Measurements from ENCODE around the gene BOK.

DNA sequence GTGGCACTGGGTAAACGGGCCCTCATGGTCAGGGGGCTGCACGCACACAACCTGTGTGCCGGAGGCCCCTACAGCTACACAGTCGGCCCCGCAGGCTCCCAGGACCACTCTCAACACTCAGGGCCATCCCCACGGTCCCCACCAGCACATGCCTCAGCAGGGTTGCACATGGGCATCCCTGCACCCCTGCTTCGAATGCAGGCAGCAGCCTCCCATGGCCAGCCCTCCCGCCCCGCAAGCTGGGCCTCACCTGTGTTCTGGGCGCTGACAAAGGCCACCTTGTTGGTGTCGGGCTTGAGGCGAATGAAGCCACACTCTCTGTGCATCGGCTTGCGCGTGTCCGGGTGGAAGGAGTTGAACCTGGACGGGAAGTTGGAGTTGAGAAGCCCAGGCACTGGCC is 44.2 kb downstream of the BOK start:
- TF ChIP-seq, protein P1, sequence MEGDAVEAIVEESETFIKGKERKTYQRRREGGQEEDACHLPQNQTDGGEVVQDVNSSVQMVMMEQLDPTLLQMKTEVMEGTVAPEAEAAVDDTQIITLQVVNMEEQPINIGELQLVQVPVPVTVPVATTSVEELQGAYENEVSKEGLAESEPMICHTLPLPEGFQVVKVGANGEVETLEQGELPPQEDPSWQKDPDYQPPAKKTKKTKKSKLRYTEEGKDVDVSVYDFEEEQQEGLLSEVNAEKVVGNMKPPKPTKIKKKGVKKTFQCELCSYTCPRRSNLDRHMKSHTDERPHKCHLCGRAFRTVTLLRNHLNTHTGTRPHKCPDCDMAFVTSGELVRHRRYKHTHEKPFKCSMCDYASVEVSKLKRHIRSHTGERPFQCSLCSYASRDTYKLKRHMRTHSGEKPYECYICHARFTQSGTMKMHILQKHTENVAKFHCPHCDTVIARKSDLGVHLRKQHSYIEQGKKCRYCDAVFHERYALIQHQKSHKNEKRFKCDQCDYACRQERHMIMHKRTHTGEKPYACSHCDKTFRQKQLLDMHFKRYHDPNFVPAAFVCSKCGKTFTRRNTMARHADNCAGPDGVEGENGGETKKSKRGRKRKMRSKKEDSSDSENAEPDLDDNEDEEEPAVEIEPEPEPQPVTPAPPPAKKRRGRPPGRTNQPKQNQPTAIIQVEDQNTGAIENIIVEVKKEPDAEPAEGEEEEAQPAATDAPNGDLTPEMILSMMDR (IDR thresholded peaks at IDR 0.05) = no peak
- no peak for TF ChIP-seq EP300 (IDR thresholded peaks at IDR 0.05)
